B cell (primary cell): Measurements from ENCODE around the gene FAM124A. TPM values are rescaled to one million over a fixed set of nuclear protein-coding genes. Genes with fewer than 3 reads are reported as not detected.

Source experiments
- ATAC-seq: fragments of 200-7000 bp; cut with Tn5 transposase; one replicate; pipeline ENCODE4 v1.10.0; 2021; ENCODE audit warnings: low read depth, mild to moderate bottlenecking, moderate number of reproducible peaks, moderate library complexity
- CTCF ChIA-PET: fragments of 350-600 bp; sonication (Branson Sonifier 250); formaldehyde crosslinking; loops from one replicate; lab custom pipeline; 2021; ENCODE audit warnings: antibody characterized with exemption, inconsistent platforms; lab: Charles Lee
- POLR2A ChIA-PET: fragments of 350-600 bp; sonication (Branson Sonifier 250); formaldehyde crosslinking; loops from one replicate; lab custom pipeline; 2021; ENCODE audit warnings: antibody characterized with exemption; lab: Charles Lee
- DNase-seq: peaks from one replicate; pipeline ENCODE4 v3.0.0; 2013
- H2AFZ ChIP-seq: 2 replicates; pipeline ENCODE4 v1.6.1; 2012; ENCODE audit warnings: mild to moderate bottlenecking, low read depth, low read length; ENCODE audit not compliant: insufficient read depth, poor library complexity, severe bottlenecking
- H3K27ac ChIP-seq, 2 donors: 1 replicate in 1 of 2; 2 replicates in 1 of 2; pipeline ENCODE4 v1.5.1; 2012 to 2013; ENCODE audit warnings: low read length in 2 of 2, mild to moderate bottlenecking in 2 of 2, moderate library complexity in 1 of 2
- H3K27me3 ChIP-seq, 4 experiments: fragments of 200-600 bp in 1 of 4; sonication (generic) in 1 of 4; replicated peaks in 1 of 4; 1 replicate in 2 of 4; 2 replicates in 2 of 4; pipeline versions ENCODE4 v1.6.1 to v1.7.0; 2013 to 2016; ENCODE audit warnings: low read length in 3 of 4, mild to moderate bottlenecking in 2 of 4, mixed read lengths in 1 of 4, moderate library complexity in 1 of 4; ENCODE audit not compliant: insufficient read depth in 4 of 4, control insufficient read depth in 3 of 4; ENCODE audit errors: control extremely low read depth in 1 of 4
- H3K36me3 ChIP-seq, 2 experiments: replicated peaks in 1 of 2; 1 replicate in 1 of 2; 2 replicates in 1 of 2; pipeline versions ENCODE4 v1.6.1 to v1.7.1; 2013; ENCODE audit warnings: low read length in 1 of 2; ENCODE audit not compliant: insufficient read depth in 2 of 2, control insufficient read depth in 1 of 2; ENCODE audit errors: control extremely low read depth in 1 of 2, extremely low read depth in 1 of 2
- H3K4me1 ChIP-seq, 2 donors: fragments of 200-600 bp in 1 of 2; sonication (generic) in 1 of 2; 1 replicate in 1 of 2; 2 replicates in 1 of 2; pipeline versions ENCODE4 v1.5.1 to v1.6.1; 2013 to 2017; ENCODE audit warnings: low read length in 2 of 2; ENCODE audit not compliant: control insufficient read depth in 2 of 2, insufficient read depth in 2 of 2
- H3K4me2 ChIP-seq: replicated peaks from 2 replicates; pipeline ENCODE3; 2012; ENCODE audit warnings: mild to moderate bottlenecking, low read depth, low read length; ENCODE audit not compliant: poor library complexity, severe bottlenecking
- H3K4me3 ChIP-seq, 5 experiments: fragments of 200-600 bp in 1 of 5; sonication (generic) in 1 of 5; 1 replicate in 3 of 5; 2 replicates in 2 of 5; pipeline versions ENCODE4 v1.5.1 to v1.7.0; 2011 to 2016; ENCODE audit warnings: low read length in 4 of 5, mild to moderate bottlenecking in 4 of 5, low read depth in 2 of 5, control low read depth in 1 of 5, moderate library complexity in 1 of 5; ENCODE audit not compliant: insufficient read depth in 1 of 5; ENCODE audit errors: control extremely low read depth in 1 of 5, extremely low read depth in 1 of 5
- H3K79me2 ChIP-seq: fragments of 200-600 bp; sonication (generic); one replicate; pipeline ENCODE4 v1.6.0; 2016; ENCODE audit warnings: low read length; ENCODE audit not compliant: control insufficient read depth, insufficient read depth
- H3K9ac ChIP-seq: fragments of 200-600 bp; sonication (generic); 2 replicates; pipeline ENCODE4 v1.6.1; 2017; ENCODE audit warnings: mild to moderate bottlenecking, low read length, moderate library complexity
- H3K9me3 ChIP-seq, 3 donors: one replicate each; pipeline versions ENCODE4 v1.6.1 to v1.7.1; 2013; ENCODE audit warnings: low read length in 2 of 3; ENCODE audit not compliant: control insufficient read depth in 2 of 3, insufficient read depth in 1 of 3; ENCODE audit errors: control extremely low read depth in 1 of 3
- H4K20me1 ChIP-seq: 2 replicates; pipeline ENCODE4 v1.6.0; 2012; ENCODE audit warnings: mild to moderate bottlenecking, low read length; ENCODE audit not compliant: insufficient read depth, control insufficient read depth, poor library complexity, severe bottlenecking
- H3K27ac Mint-ChIP-seq: one replicate; pipeline ENCODE4 v1.8.0; 2021; ENCODE audit warnings: mixed read lengths
- H3K27me3 Mint-ChIP-seq: one replicate; pipeline ENCODE4 v1.8.0; 2021; ENCODE audit warnings: mixed read lengths
- H3K4me1 Mint-ChIP-seq: one replicate; pipeline ENCODE4 v1.8.0; 2021; ENCODE audit warnings: mixed read lengths
- H3K4me3 Mint-ChIP-seq: one replicate; pipeline ENCODE4 v1.8.0; 2021; ENCODE audit warnings: mixed read lengths
- H3K9me3 Mint-ChIP-seq: one replicate; pipeline ENCODE4 v1.8.0; 2022; ENCODE audit warnings: mixed read lengths; ENCODE audit not compliant: insufficient read depth
- EZH2 ChIP-seq: IDR thresholded peaks from 2 replicates; pipeline ENCODE4 v1.6.1; 2012; ENCODE audit warnings: borderline replicate concordance, low read depth, mild to moderate bottlenecking, moderate library complexity, low read length; ENCODE audit not compliant: insufficient read depth, poor library complexity, severe bottlenecking
- WGBS: methylation state at CpG from one replicate; pipeline ENCODE4 v1.1.5; 2013; ENCODE audit warnings: missing lambda C conversion rate; ENCODE audit not compliant: insufficient coverage; 5-methylcytosine and 5-hydroxymethylcytosine counted together
- intact Hi-C: fragments of 100-400 bp; cut with micrococcal nuclease; formaldehyde crosslinking; loops from one replicate; pipeline ENCODE4 v1.10.0; 2022
- polyA plus RNA-seq: library from polyadenylated mRNA; depleted of rRNA; stranded (reverse); fragments of >200 nt; gene quantifications from 2 replicates; pipeline ENCODE4 v1.2.3, GENCODE V29; 2012
- total RNA-seq, 2 donors: library from RNA; stranded (reverse); fragments of 120-200 nt in 1 of 2; gene quantifications; 1 replicate in 1 of 2; 2 replicates in 1 of 2; pipeline versions ENCODE4 v1.2.3 to v1.2.4, GENCODE V29; 2013 to 2022
- TF ChIP-seq, protein P1 (sequence below): fragments of 200-600 bp; IDR thresholded peaks from one replicate; pipeline ENCODE4 v1.8.0; 2022; ENCODE audit warnings: antibody characterized with exemption, mild to moderate bottlenecking

FAM124A gene
- total and polyA plus RNA-seq, 2 donors (not counting 1 experiment from before 2014, with no cell fraction given): 0.09 to 0.39 TPM

DNA sequence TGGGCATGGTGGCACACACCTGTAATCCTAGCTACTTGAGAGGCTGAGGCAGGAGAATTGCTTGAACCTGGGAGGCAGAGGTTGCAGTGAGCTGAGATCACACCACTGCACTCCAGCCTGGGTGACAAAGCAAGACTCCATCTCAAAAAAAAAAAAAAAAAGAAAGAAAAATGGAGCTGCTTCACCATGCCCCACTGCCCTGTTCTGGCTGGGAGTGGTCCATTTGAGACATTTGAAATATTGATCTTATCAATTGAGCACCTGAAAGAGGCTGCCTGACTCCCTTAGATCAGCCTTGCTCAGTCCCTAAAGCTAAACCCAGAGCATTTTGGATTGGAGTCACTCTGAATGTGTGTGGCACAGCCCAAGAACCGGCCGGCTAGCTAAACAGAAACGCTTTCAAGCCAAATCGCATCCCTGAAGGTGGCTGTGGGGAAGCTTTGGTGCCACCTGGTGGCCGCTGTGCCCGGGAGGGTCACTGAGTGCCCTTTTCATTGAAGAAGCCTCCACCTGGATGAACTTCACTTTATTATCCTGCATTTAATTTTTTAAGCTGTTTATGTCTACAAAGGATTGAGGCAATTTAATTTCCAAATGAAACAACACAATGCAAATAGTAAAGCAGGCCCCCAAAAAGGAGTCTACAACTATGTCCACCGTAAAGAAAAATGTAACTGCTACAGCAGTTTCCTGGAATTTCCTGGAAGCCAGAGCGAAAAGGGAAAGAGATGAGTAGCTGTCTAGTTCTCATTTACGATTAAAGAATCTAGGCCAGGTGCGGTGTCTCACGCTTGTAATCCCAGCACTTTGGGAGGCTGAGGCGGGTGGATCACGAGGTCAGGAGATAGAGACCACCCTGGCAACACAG is 64.2 kb downstream of the FAM124A start:
- no peaks in the 10 kb centered on the region for H3K79me2 ChIP-seq
- peak; percentile 72 for DNase-seq
- peak overlapping the region; percentile 39 for H2AFZ ChIP-seq
- ATAC-seq: peak; percentile 68
- no peak for TF ChIP-seq EZH2
- TF ChIP-seq, protein P1, sequence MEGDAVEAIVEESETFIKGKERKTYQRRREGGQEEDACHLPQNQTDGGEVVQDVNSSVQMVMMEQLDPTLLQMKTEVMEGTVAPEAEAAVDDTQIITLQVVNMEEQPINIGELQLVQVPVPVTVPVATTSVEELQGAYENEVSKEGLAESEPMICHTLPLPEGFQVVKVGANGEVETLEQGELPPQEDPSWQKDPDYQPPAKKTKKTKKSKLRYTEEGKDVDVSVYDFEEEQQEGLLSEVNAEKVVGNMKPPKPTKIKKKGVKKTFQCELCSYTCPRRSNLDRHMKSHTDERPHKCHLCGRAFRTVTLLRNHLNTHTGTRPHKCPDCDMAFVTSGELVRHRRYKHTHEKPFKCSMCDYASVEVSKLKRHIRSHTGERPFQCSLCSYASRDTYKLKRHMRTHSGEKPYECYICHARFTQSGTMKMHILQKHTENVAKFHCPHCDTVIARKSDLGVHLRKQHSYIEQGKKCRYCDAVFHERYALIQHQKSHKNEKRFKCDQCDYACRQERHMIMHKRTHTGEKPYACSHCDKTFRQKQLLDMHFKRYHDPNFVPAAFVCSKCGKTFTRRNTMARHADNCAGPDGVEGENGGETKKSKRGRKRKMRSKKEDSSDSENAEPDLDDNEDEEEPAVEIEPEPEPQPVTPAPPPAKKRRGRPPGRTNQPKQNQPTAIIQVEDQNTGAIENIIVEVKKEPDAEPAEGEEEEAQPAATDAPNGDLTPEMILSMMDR: peak; percentile 96
- H3K4me3 ChIP-seq: no peak overlapping the region
- Mint-ChIP-seq H3K9me3 (no peaks in the 10 kb centered on the region), H3K4me1 (no peaks in the 10 kb centered on the region), H3K27ac (peak overlapping the region; percentile 1), H3K4me3 (no peak overlapping the region), H3K27me3 (no peaks in the 10 kb centered on the region)
- H3K36me3 ChIP-seq: no peaks in the 10 kb centered on the region
- H4K20me1 ChIP-seq: no peaks in the 10 kb centered on the region
- peak overlapping the region; percentile 20 for H3K4me2 ChIP-seq
- 49% methylated on average over 9 of the region's 13 CpGs for WGBS
- H3K4me1 ChIP-seq: peaks cover 0 to 3% of the 10 kb centered on the region in 2 donors
- no peak overlapping the region for H3K9ac ChIP-seq
- H3K9me3 ChIP-seq: peaks cover 0 to 3% (median 0%) of the 10 kb centered on the region in 3 donors
- POLR2A ChIA-PET: no interaction called here
- no peak overlapping the region for H3K27ac ChIP-seq
- intact Hi-C loops: loop anchor here (2.0 to 5.0 kb wide), 3 partner anchors 510 to 1309 kb away; partner anchors contain the start of gene NEK5
- peaks cover 0 to 9% (median 0%) of the 10 kb centered on the region in 4 experiments for H3K27me3 ChIP-seq
- CTCF ChIA-PET: interaction anchor here (0.5 to 5.6 kb wide), 36 partner anchors 9 to 1843 kb away, joined by 3 to 150 read pairs (median 5); no protein-coding TSS in a partner anchor

DNA sequence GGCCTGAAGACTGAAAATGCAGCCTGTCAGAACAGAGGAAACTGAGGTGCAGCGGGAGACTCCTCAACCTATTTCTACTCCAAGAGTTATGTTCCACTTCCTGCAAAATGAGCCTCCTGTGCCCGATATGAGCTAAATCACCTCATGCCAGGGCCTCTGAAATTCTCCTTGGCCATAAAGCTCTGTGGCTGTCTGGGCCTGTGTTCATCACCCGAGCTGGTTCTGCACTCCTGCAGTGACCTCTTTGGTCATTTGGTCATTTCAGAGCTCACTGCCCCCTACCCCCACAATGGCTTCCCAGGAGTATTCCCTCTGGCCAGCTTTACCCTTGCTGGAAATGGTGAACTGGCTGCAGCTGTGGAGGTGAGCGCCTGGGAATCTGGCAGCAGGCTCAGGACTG is 65.6 kb downstream of the FAM124A start:
- intact Hi-C loops: loop anchor here (2.0 to 5.0 kb wide), 3 partner anchors 509 to 1310 kb away; partner anchors contain the start of gene NEK5

More for the DNA sequence above, 65.6 kb downstream of the FAM124A start:
- H3K27me3 Mint-ChIP-seq: no peaks in the 10 kb centered on the region
- H2AFZ ChIP-seq: no peak overlapping the region
- no peaks in the 10 kb centered on the region for H3K4me1 Mint-ChIP-seq
- no peak for TF ChIP-seq EZH2
- TF ChIP-seq, protein P1: no peak
- ChIA-PET CTCF (interaction anchor here (0.8 to 5.6 kb wide), 10 partner anchors 8 to 511 kb away, joined by 3 to 150 read pairs (median 8); no protein-coding TSS in a partner anchor), POLR2A (no interaction called here)
- no peak overlapping the region for H3K4me2 ChIP-seq
- H3K27ac Mint-ChIP-seq: no peak overlapping the region
- no peaks in the 10 kb centered on the region for H3K9me3 Mint-ChIP-seq
- H3K4me1 ChIP-seq: peaks cover 0 to 3% of the 10 kb centered on the region in 2 donors
- H3K9ac ChIP-seq: no peak overlapping the region
- ATAC-seq: no peak
- 98% methylated on average over 4 of the region's 4 CpGs for WGBS
- no peak overlapping the region for H3K4me3 Mint-ChIP-seq
- H4K20me1 ChIP-seq: no peaks in the 10 kb centered on the region
- no peaks in the 10 kb centered on the region for H3K36me3 ChIP-seq
- H3K4me3 ChIP-seq: no peak overlapping the region
- no peaks in the 10 kb centered on the region for H3K79me2 ChIP-seq
- H3K9me3 ChIP-seq: peaks cover 0 to 3% (median 0%) of the 10 kb centered on the region in 3 donors
- no peak overlapping the region for H3K27ac ChIP-seq
- no peak for DNase-seq
- peaks cover 0 to 9% (median 0%) of the 10 kb centered on the region in 4 experiments for H3K27me3 ChIP-seq
